ENCODE measurements around the gene PNLIP. TPM values are rescaled to one million over a fixed set of nuclear protein-coding genes. Genes with fewer than 3 reads are reported as not detected.

Gene PNLIP
- total RNA-seq, result not detected in 2 replicates

DNA sequence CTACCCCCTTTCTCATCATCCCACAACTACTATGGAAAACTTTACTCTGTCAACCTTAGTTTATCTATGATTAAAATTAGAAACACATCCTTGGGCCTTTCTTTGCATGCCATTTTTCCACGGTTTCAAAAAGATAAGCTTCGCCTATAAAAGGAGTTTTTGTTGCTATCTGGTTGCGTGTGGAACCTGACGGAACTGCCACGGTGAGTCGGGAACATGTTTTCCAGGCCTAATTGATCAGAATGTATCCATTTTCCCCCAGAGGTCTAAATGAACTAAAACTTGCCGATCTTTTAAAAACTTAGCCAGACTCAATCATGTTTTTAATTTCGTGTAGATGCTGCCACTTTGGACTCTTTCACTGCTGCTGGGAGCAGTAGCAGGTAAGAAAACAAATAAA, at the start of gene PNLIP:
TSS of gene PNLIP (plus strand) at position 176 of the 400 bp plus-strand sequence. CDS start at position 338, 162 bp downstream.
- intact Hi-C loops (cut with micrococcal nuclease), result no loop called here
- Mint-ChIP-seq H3K27me3 (no peaks in the 10 kb centered on the region), H3K4me1 (no peaks in the 10 kb centered on the region), H3K9me3 (no peaks in the 10 kb centered on the region), H3K4me3 (no peak within 1 kb of the TSS), H3K36me3 (ENCODE audit: low read depth) (no peaks in the 10 kb centered on the region), H3K27ac (no peak within 1 kb of the TSS)
- no peak for DNase-seq

DNA sequence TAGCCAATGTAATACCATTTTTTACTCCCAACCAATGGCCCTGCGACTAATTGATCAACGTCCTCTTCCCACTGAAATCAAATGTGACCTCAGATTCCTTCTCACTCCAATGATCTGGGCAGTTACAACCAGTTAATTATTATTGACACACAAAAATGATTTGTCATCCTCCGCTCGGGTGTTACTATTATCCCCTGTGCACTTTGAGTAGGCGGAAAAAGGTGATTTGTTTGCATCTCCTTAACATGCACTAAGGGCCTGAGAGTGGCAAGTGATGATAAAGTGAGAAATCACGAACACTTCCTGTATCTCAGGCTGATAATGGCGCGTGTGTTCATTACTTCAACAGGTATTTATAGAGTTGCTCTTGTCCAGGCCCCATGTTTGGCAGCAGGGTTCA, 40.9 kb upstream of the PNLIP start:
- Mint-ChIP-seq H3K27me3 (no peaks in the 10 kb centered on the region), H3K27ac (no peak overlapping the region), H3K4me1 (no peaks in the 10 kb centered on the region), H3K36me3 (ENCODE audit: low read depth) (no peaks in the 10 kb centered on the region), H3K4me3 (no peak overlapping the region), H3K9me3 (peaks cover 7% of the 10 kb centered on the region)
- intact Hi-C loops (cut with micrococcal nuclease), result no loop called here
- DNase-seq, result no peak

DNA sequence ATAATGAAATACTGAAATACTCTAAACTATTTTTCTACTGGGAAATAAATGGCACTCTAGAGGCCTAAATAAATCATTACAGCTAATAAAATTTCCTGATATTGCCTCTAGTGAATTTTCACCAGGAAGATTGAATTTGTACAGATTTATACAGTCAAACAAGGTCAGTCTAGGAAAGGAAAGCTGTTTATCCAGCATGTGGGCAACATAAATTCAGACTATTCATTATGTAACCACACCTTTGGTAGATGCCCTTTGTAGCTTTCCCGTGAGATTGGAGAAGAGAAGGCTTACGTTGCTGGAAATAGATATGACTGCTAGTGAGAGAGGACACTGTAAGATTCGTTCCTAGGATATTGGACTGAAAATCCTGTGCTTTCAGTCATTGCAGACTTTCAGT, 35.2 kb upstream of the PNLIP start:
- intact Hi-C loops (cut with micrococcal nuclease), result no loop called here
- H3K4me3 Mint-ChIP-seq, result no peak overlapping the region
- no peak overlapping the region for H3K27ac Mint-ChIP-seq

DNA sequence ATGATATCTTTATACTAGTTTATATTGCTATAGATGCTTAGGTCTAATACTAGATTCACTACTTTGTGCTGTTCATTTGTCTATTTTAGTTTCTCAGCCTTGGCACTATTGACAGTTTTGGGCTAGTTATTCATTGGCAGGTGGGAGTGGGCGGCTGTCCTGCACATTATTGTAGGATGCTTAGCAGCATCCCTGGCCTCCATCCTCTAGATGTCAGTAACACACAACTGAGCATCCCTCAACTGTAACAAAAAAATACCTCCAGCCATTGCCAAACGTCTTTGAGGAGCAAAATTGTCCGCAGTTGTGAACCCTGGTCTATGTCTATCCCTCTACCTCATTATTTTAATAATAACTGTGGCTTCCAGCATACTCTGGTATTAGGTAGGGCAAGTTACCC, 34.4 kb upstream of the PNLIP start:
- Mint-ChIP-seq H3K36me3 (ENCODE audit: low read depth) (no peaks in the 10 kb centered on the region), H3K27ac (no peak overlapping the region), H3K4me3 (no peak overlapping the region), H3K4me1 (no peaks in the 10 kb centered on the region), H3K9me3 (no peaks in the 10 kb centered on the region), H3K27me3 (no peaks in the 10 kb centered on the region)
- intact Hi-C loops (cut with micrococcal nuclease), result no loop called here
- DNase-seq, result no peak

More for the DNA sequence above, 35.2 kb upstream of the PNLIP start:
- H3K36me3 Mint-ChIP-seq (ENCODE audit: low read depth), result no peaks in the 10 kb centered on the region
- no peaks in the 10 kb centered on the region for H3K4me1 Mint-ChIP-seq
- no peaks in the 10 kb centered on the region for H3K9me3 Mint-ChIP-seq
- no peak for DNase-seq
- no peaks in the 10 kb centered on the region for H3K27me3 Mint-ChIP-seq

DNA sequence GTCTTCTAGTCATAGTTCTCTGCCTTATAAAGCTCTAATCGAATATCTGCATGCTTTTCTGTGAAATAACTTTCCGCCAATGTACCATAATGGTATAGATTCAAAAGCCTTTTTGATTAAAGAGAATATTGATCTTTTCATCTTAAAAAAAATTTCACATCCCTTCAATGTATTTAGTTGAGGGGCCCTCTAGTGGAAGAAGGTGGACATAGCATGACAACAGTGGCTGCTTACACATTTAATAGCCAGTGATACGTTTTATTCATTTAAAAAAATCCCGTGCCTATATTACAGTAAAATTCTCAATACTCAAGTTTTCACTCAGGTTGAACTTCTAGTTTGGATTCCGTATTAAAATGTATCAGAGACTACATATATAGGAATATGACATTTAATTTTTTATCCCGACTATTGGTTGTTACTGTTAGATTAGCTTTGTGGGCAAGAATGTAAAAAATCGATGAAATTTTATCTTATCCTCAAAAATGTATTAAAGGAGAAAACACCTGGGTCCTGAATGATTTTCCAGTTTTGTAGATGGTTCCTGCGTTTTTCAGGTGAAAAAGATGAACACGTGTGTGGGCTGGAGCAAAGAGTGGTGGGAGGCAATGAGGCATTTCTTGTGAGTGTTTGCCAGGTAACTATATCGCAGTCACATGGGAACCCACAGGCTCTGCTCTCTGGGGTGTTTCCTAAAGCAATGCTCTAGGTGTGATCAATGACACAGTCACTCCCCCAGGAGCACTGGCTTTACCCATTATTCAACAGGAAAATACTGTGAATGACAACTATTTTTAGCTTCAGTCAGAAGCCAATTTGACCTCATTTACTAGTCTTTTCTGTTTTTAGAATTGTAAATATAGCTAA, 24.1 kb upstream of the PNLIP start:
- no peaks in the 10 kb centered on the region for H3K9me3 Mint-ChIP-seq
- H3K27ac Mint-ChIP-seq, result no peak overlapping the region
- no peaks in the 10 kb centered on the region for H3K27me3 Mint-ChIP-seq
- intact Hi-C loops (cut with micrococcal nuclease), result no loop called here
- DNase-seq, result peak; percentile 71
- no peaks in the 10 kb centered on the region for H3K36me3 Mint-ChIP-seq (ENCODE audit: low read depth)
- H3K4me1 Mint-ChIP-seq, result no peaks in the 10 kb centered on the region
- no peak overlapping the region for H3K4me3 Mint-ChIP-seq

DNA sequence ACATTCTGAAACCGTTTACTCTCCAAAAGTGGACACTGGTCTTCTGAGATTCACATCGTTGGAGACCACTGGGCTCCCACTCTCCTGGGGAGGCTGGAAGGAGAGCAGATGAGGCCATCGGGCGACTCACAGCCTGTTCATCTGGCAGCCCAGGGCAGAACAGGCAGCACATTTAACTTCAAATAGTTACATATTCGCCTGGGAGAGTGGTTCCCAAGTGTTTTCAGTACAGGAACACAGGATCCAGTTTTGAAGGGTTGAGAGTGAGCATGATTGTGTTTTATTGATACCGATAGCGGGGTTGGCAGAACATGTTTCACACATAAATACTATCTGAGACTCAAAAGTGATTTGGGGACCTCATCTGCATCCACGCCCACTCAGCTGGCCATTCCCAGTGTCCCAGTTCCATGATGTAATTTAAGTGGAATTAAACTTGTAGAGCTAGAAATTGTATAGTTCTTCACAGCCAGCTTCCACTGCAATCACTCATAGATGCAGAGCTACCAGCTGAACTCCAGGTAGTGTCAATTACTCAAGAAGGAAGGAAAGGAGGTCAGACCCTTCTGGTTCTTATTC, 22.8 kb upstream of the PNLIP start:
- H3K4me3 Mint-ChIP-seq, result no peak overlapping the region

DNA sequence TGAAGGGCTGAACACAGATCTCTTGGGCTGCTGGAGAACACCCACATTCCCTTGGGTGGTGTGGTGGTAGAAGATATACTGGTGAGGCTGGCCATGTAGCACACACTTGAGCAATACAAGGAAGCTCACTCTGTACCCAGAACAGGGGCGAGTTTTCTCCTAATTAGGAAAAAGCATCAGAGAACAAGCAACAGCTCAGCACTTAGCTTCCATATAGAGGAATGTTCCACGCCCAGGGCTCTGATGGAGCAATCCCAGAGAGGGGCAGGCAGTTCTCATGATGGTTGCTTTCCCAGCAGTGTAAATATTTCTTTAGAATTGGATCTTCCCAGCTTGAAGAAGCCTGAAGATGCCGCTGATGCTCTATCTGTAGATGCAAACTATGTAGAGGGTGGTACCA, 21.0 kb upstream of the PNLIP start:
- Mint-ChIP-seq H3K9me3 (no peaks in the 10 kb centered on the region), H3K4me1 (no peaks in the 10 kb centered on the region), H3K27me3 (no peaks in the 10 kb centered on the region), H3K27ac (no peak overlapping the region), H3K36me3 (ENCODE audit: low read depth) (no peaks in the 10 kb centered on the region), H3K4me3 (no peak overlapping the region)
- DNase-seq, result no peak
- intact Hi-C loops (cut with micrococcal nuclease), result no loop called here

More for the DNA sequence above, 22.8 kb upstream of the PNLIP start:
- H3K27me3 Mint-ChIP-seq, result no peaks in the 10 kb centered on the region
- intact Hi-C loops (cut with micrococcal nuclease), result no loop called here
- DNase-seq, result no peak
- H3K4me1 Mint-ChIP-seq, result no peaks in the 10 kb centered on the region
- no peaks in the 10 kb centered on the region for H3K9me3 Mint-ChIP-seq
- no peaks in the 10 kb centered on the region for H3K36me3 Mint-ChIP-seq (ENCODE audit: low read depth)
- no peak overlapping the region for H3K27ac Mint-ChIP-seq

DNA sequence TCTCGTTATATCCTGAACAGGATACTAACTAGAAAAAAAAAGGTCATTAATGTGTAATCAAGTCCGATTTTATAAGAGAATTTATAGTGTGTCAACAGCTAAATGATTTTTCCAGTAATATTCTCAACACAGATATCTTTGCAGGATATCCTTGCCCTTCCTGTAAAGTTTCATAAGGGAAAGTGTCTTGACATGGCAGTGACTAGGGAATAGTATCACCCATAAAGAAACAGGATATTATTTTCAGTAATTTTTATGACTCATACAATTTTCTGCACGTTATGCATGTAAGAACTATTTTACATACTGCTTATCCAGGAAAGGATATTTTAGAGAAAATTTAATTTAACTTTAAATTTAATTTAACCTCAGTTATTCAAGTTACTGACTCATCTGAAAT, 19.5 kb upstream of the PNLIP start:
- Mint-ChIP-seq H3K27me3 (no peaks in the 10 kb centered on the region), H3K4me3 (no peak overlapping the region), H3K27ac (no peak overlapping the region), H3K36me3 (ENCODE audit: low read depth) (no peaks in the 10 kb centered on the region), H3K9me3 (no peaks in the 10 kb centered on the region), H3K4me1 (no peaks in the 10 kb centered on the region)
- intact Hi-C loops (cut with micrococcal nuclease), result no loop called here
- no peak for DNase-seq

DNA sequence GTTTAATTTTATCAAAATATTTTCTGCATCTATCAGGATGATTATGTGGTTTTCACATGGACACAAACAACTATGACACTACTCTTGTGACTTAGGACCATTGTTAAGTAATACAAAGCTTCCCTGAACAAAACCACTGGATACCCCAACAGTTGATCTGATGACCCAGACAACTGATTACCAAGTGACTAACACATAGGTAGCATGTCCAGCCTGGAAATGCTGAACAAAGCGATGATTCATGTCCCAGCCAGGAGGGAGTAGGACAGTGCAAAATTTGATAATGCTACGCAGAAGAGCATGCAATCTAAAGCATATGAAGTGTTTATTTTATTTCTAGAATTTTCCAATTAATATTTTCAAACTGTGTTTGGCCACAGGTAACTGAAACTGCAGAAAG, 8.9 kb upstream of the PNLIP start:
- Mint-ChIP-seq H3K9me3 (no peaks in the 10 kb centered on the region), H3K4me1 (no peaks in the 10 kb centered on the region), H3K36me3 (ENCODE audit: low read depth) (no peaks in the 10 kb centered on the region), H3K4me3 (no peak overlapping the region), H3K27ac (no peak overlapping the region), H3K27me3 (no peaks in the 10 kb centered on the region)
- intact Hi-C loops (cut with micrococcal nuclease), result no loop called here
- DNase-seq, result no peak

DNA sequence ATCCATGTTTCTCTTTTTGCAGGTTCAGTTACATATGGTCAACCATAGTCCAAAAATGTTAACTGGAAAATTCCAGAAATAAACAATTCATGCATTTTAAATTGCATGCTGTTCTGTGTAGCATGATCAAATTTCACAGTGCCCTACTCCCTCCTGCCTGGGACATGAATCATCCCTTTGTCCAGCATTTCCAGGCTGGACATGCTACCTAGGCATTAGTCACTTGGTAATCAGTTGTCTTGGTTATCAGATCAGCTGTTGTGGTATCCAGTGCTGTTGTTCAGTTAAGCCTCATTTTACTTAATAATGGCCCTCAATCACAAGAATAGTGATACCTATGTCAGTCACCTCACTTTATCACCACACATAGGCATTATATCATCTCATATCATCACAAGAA, 7.3 kb upstream of the PNLIP start:
- H3K27me3 Mint-ChIP-seq, result no peaks in the 10 kb centered on the region
- DNase-seq, result no peak
- H3K9me3 Mint-ChIP-seq, result no peaks in the 10 kb centered on the region
- H3K4me1 Mint-ChIP-seq, result no peaks in the 10 kb centered on the region
- H3K36me3 Mint-ChIP-seq (ENCODE audit: low read depth), result no peaks in the 10 kb centered on the region
- intact Hi-C loops (cut with micrococcal nuclease), result no loop called here
- H3K4me3 Mint-ChIP-seq, result no peak overlapping the region
- H3K27ac Mint-ChIP-seq, result no peak overlapping the region

DNA sequence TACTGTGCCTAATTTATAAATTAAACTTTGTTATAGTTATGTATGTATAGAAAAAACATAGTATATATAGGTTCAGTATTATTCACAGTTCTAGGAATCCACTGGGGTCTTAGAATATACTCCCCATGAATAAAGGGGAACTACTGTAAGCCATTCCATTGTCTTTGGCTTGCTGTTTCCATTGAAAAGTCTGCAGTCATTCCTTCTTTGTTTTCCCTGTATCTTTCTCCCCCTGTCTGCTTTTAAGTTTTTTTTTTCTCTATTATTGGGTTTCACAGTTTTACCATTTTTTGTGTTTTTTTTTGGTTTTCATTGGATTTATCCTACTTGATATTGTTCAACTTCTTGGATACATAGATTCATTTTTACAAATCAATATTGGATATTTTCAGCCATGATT, 6.7 kb upstream of the PNLIP start:
- Mint-ChIP-seq H3K27me3 (no peaks in the 10 kb centered on the region), H3K4me3 (no peak overlapping the region), H3K4me1 (no peaks in the 10 kb centered on the region), H3K9me3 (no peaks in the 10 kb centered on the region), H3K36me3 (ENCODE audit: low read depth) (no peaks in the 10 kb centered on the region), H3K27ac (no peak overlapping the region)
- intact Hi-C loops (cut with micrococcal nuclease), result no loop called here
- no peak for DNase-seq

DNA sequence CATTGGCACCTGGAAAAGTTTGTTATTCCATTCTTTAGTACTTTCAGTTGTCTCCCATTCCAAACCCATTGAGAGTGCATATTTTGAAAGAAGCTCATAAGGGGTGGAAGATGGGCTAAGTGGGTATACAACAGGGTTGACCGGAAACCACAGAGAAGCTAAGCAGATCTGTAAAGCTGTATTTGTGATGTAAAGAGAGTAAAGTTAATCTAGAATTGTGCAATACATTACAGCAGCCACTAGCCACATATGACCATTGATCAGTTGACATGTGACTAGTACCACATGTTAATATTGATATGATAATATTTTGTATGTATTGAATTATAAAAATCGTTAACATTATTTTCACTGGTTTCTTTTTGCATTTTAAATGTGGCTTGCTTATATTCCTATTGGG, 4.9 kb upstream of the PNLIP start:
- no peaks in the 10 kb centered on the region for H3K9me3 Mint-ChIP-seq
- no peaks in the 10 kb centered on the region for H3K36me3 Mint-ChIP-seq (ENCODE audit: low read depth)
- no peaks in the 10 kb centered on the region for H3K27me3 Mint-ChIP-seq
- intact Hi-C loops (cut with micrococcal nuclease), result no loop called here
- DNase-seq, result no peak
- no peaks in the 10 kb centered on the region for H3K4me1 Mint-ChIP-seq
- H3K4me3 Mint-ChIP-seq, result no peak overlapping the region
- no peak overlapping the region for H3K27ac Mint-ChIP-seq

DNA sequence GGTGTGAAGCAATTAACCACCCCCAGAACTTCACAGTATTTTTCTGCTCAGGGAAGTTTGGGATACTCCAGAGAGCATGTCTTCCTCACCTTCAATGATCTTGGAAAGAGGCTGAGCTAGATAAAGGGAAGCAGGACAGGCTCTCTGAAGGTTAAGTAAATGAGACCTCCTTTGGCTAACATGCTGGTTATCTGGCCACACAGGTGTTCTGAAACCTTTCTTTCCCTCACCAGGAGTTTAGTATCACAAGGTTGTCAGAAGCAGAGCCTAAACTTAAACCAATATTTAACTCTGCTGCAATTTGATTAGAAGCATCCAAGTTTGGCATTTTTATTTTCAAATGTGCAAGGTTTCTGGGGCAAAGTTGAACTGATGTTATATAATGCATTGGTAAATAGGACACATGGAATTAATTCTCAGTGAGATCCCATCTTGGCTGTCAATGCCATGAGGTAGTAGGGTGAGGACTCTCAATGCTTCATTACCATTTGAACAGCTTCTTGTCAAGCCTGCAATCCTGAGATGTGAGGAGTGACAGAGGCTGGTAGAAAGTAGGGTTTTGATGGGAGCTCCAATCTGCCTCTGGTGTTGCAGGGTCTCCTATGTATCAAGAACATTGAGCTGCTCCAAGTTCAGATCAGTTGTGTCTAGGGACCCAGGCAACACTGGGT, 3.6 kb upstream of the PNLIP start:
- intact Hi-C loops (cut with micrococcal nuclease), result no loop called here
- no peak for DNase-seq
- Mint-ChIP-seq H3K4me3 (no peak overlapping the region), H3K9me3 (no peaks in the 10 kb centered on the region), H3K36me3 (ENCODE audit: low read depth) (no peaks in the 10 kb centered on the region), H3K4me1 (no peaks in the 10 kb centered on the region), H3K27ac (no peak overlapping the region), H3K27me3 (no peaks in the 10 kb centered on the region)

DNA sequence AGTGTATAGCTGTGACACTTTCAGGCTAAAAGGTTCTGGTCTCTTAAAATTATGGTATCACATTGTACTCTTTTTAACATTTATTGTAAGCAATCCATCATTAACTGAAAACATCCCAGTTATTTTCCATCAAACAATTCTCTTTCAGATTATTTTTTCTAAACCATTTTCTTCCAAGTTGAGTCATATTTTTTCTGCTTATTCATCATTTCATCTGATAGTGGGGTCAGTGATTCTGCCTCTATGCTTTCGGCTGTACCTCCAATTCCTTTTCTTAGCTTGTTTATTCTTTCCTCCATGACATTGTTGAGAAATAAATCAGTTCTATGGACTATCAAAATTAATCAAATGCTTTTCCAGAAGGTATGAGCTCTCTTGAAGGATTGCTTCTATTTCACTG, 609 bp upstream of the PNLIP start:
- H3K4me1 Mint-ChIP-seq, result no peaks in the 10 kb centered on the region
- DNase-seq, result no peak
- H3K9me3 Mint-ChIP-seq, result no peaks in the 10 kb centered on the region
- no peaks in the 10 kb centered on the region for H3K27me3 Mint-ChIP-seq
- no peaks in the 10 kb centered on the region for H3K36me3 Mint-ChIP-seq (ENCODE audit: low read depth)
- no peak overlapping the region for H3K4me3 Mint-ChIP-seq
- H3K27ac Mint-ChIP-seq, result no peak overlapping the region
- intact Hi-C loops (cut with micrococcal nuclease), result no loop called here
